Measurements from ENCODE around the gene ARHGAP24.

DNA sequence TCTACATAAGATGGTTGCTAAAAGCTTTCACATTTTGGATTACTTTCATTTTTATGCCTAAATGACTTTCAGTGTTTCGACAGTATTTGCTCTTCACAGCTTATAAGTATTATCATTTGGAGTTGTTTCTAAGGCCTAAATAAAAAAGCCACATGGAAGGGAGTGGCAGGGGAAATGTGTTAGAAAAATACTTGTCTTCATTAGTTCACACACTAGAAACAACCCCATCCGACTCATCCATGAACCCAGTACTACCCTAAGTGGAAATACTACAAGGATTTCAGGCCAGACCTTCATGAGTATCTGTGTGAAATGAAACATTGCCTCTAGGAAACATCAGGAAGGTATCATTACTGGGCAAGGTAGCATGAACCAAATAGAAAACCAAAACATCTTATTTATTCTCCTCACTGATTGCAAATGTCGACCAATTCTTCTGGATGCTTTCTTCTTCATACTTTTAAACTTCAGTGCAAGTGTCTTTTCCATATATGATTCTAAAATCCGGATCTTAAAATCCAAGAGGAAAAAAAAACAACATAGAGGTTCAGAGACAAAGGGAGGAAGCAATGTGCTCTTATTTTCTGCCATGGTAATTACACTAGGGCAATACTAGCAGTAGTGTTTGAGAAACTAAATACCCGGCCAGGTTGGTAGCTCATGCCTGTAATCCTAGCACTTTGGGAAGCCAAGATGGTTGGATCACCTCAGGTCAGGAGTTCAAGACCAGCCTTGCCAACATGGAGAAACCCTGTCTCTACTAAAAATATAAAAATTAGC is 349.4 kb downstream of the ARHGAP24 start:
- TF ChIP-seq, protein P1, sequence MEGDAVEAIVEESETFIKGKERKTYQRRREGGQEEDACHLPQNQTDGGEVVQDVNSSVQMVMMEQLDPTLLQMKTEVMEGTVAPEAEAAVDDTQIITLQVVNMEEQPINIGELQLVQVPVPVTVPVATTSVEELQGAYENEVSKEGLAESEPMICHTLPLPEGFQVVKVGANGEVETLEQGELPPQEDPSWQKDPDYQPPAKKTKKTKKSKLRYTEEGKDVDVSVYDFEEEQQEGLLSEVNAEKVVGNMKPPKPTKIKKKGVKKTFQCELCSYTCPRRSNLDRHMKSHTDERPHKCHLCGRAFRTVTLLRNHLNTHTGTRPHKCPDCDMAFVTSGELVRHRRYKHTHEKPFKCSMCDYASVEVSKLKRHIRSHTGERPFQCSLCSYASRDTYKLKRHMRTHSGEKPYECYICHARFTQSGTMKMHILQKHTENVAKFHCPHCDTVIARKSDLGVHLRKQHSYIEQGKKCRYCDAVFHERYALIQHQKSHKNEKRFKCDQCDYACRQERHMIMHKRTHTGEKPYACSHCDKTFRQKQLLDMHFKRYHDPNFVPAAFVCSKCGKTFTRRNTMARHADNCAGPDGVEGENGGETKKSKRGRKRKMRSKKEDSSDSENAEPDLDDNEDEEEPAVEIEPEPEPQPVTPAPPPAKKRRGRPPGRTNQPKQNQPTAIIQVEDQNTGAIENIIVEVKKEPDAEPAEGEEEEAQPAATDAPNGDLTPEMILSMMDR (conservative IDR thresholded peaks at IDR 0.05 in 1 of 2, IDR thresholded peaks at IDR 0.05 in 1 of 2; ENCODE audit: extremely low read depth in 1 of 2, insufficient read depth in 1 of 2, low read depth in 1 of 2, low read length in 2 of 2): no peak
- no peak for TF ChIP-seq EZH2 (IDR thresholded peaks at IDR 0.05; ENCODE audit: borderline replicate concordance, low read length)

All from mammary epithelial cell (primary cell).